Measurements from ENCODE around the gene LHFPL5. TPM values are rescaled to one million over a fixed set of nuclear protein-coding genes. Genes with fewer than 3 reads are reported as not detected.

The LHFPL5 gene
- total and polyA plus RNA-seq, 9 donors: 0.19 TPM; not detected in 8

DNA sequence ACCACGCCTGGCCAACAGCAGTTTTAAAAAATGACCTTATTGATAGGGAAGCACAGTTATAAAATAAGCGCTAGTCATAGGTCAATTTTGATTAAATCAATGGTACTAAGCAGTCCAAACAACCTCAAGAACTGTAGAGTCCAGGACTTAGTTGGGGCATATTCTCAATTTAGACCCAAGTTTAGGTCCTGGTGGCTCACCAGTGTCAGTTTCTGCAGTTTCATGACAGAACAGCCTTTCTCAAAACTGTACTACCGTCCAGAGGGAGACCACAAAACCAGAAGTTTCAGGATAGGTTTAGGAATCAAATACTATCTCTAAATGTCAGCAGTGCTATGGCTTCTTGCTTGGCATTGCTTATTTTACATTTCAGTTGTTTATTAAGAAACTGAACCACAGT lies 39.1 kb downstream of the LHFPL5 start:
- Histone ChIP-seq H3K9me3 (replicated peaks; ENCODE audit: control insufficient read depth, low read depth, low read length) (peaks cover 5% of the 10 kb centered on the region), H3K4me1 (ENCODE audit: control insufficient read depth, insufficient read depth, low read length) (no peaks in the 10 kb centered on the region), H3K4me3 (ENCODE audit: low read length) (no peak overlapping the region), H3K27me3 (ENCODE audit: control insufficient read depth, insufficient read depth, low read length) (no peaks in the 10 kb centered on the region), H3K27ac (ENCODE audit: low read length) (no peak overlapping the region), H3K36me3 (ENCODE audit: control insufficient read depth, insufficient read depth, low read length) (peaks cover 7% of the 10 kb centered on the region)
- DNase-seq: no peak
- 100% methylated on average over 2 of the region's 3 CpGs for WGBS (ENCODE audit: insufficient coverage)

DNA sequence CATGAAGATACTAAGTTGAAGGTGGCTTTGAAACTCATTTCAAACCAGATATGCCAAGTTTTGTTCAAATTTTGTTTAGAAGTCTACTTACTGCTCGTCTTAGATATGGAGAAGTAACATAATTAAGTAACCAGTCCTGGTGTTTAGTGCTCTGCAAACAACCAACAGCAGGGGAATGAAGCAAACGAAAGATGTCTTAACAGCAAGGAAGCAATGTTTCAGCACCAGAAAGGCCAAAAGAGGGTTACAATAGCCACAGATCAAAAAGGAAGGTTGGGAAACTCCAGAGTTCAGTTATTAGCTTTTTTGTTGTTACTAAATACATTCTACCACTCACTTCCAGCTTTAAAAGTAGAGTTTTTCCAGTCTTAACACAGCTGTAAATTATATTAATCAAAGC lies 45.1 kb downstream of the LHFPL5 start:
- WGBS (ENCODE audit: insufficient coverage): no CpG with 5 or more reads among the region's 2 CpGs
- Histone ChIP-seq H3K4me3 (ENCODE audit: low read length) (no peak overlapping the region), H3K27ac (ENCODE audit: low read length) (no peak overlapping the region), H3K27me3 (ENCODE audit: control insufficient read depth, insufficient read depth, low read length) (no peaks in the 10 kb centered on the region), H3K4me1 (ENCODE audit: control insufficient read depth, insufficient read depth, low read length) (no peaks in the 10 kb centered on the region), H3K36me3 (ENCODE audit: control insufficient read depth, insufficient read depth, low read length) (peaks cover 17% of the 10 kb centered on the region), H3K9me3 (replicated peaks; ENCODE audit: control insufficient read depth, low read depth, low read length) (peaks cover 5% of the 10 kb centered on the region)
- DNase-seq: no peak

DNA sequence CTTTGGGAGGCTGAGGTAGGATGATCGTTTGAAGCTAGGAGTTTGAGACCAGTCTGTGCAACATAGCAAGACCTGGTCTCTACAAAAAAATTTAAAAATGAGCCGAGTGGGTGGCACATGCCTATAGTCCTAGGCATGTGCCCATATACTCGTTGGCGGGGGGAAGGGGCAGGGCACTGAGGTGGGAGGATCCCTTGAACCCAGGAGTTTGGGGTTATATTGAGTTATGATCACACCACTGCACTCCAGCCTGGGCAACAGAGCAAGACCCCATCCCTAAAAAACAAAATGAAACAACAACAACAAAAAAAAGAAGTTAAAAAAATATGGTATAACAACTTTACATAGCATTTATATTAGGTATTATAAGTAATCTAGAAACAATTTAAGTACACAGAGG lies 47.8 kb downstream of the LHFPL5 start:
- WGBS (ENCODE audit: insufficient coverage): 81% methylated on average over 2 of the region's 4 CpGs
- DNase-seq: no peak
- Histone ChIP-seq H3K4me3 (ENCODE audit: low read length) (no peak overlapping the region), H3K4me1 (ENCODE audit: control insufficient read depth, insufficient read depth, low read length) (no peaks in the 10 kb centered on the region), H3K9me3 (replicated peaks; ENCODE audit: control insufficient read depth, low read depth, low read length) (peaks cover 5% of the 10 kb centered on the region), H3K27me3 (ENCODE audit: control insufficient read depth, insufficient read depth, low read length) (no peaks in the 10 kb centered on the region), H3K27ac (ENCODE audit: low read length) (no peak overlapping the region), H3K36me3 (ENCODE audit: control insufficient read depth, insufficient read depth, low read length) (peaks cover 25% of the 10 kb centered on the region)

DNA sequence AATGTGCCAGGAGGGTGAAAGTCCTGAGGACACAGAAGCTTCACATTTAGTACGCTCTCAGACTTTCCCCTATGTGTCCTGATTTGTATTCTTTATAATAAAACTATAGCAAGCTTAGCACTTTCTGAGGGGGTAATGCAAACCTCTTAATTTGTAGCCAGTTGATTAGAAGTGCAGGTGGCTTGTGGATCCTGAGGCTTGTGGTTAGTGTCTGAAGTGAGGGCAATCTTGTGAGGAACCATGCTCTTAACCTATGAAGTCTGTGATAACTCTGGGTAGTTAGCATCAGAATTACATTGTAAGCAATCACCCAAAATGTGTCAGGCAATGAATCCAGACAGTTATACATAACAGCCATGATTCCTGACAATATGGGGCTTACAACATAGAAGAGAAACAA lies 51.1 kb downstream of the LHFPL5 start:
- no peaks in the 10 kb centered on the region for H3K9me3 ChIP-seq (replicated peaks; ENCODE audit: control insufficient read depth, low read depth, low read length)
- H3K27me3 ChIP-seq (ENCODE audit: control insufficient read depth, insufficient read depth, low read length): no peaks in the 10 kb centered on the region
- no CpG with 5 or more reads among the region's 1 CpG for WGBS (ENCODE audit: insufficient coverage)
- H3K27ac ChIP-seq (ENCODE audit: low read length): no peak overlapping the region
- no peaks in the 10 kb centered on the region for H3K4me1 ChIP-seq (ENCODE audit: control insufficient read depth, insufficient read depth, low read length)
- DNase-seq: no peak
- H3K4me3 ChIP-seq (ENCODE audit: low read length): no peak overlapping the region
- peaks cover 21% of the 10 kb centered on the region for H3K36me3 ChIP-seq (ENCODE audit: control insufficient read depth, insufficient read depth, low read length)

DNA sequence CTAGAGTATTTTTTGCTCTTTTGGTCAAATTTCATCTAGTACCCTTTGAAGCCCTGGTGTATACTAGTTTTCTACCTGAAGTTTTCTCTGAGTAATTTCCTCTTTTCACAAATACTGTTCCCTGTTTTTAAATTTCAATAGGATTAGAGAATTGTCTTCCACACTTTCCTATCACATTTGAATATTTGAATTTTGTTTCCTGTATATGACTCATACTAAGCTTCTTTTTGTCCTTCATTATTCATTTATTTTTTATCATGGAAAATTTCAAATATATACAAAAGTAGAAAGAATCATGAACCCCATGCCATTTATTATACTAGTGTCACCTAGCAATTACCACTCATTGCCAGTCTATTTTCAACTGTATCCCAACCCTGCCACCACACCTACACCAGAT lies 52.7 kb downstream of the LHFPL5 start:
- Histone ChIP-seq H3K27ac (ENCODE audit: low read length) (no peak overlapping the region), H3K4me3 (ENCODE audit: low read length) (no peak overlapping the region), H3K4me1 (ENCODE audit: control insufficient read depth, insufficient read depth, low read length) (no peaks in the 10 kb centered on the region), H3K36me3 (ENCODE audit: control insufficient read depth, insufficient read depth, low read length) (peaks cover 20% of the 10 kb centered on the region), H3K9me3 (replicated peaks; ENCODE audit: control insufficient read depth, low read depth, low read length) (no peaks in the 10 kb centered on the region), H3K27me3 (ENCODE audit: control insufficient read depth, insufficient read depth, low read length) (no peaks in the 10 kb centered on the region)
- no peak for DNase-seq

DNA sequence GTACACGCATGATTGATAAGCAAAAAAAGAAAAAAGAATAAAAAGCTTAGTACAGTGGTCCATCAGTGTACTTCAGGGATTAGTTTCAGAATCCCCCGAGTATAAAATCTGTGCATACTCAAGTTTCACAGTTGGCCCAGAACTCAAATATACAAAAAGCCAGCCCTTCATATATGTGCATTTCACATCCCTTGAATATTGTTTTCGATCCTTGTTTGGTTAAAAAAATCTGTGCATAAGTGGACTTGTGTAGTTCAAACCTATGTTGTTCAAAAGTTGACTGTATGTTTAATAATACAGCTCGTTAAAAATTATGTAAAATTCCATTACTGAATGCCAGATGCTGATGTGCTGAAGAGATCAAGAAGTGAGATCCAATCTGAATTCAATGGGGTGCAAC lies 54.2 kb downstream of the LHFPL5 start:
- no peaks in the 10 kb centered on the region for H3K9me3 ChIP-seq (replicated peaks; ENCODE audit: control insufficient read depth, low read depth, low read length)
- no peak overlapping the region for H3K4me3 ChIP-seq (ENCODE audit: low read length)
- DNase-seq: no peak
- no peak overlapping the region for H3K27ac ChIP-seq (ENCODE audit: low read length)
- H3K36me3 ChIP-seq (ENCODE audit: control insufficient read depth, insufficient read depth, low read length): peaks cover 13% of the 10 kb centered on the region
- H3K27me3 ChIP-seq (ENCODE audit: control insufficient read depth, insufficient read depth, low read length): no peaks in the 10 kb centered on the region
- no peaks in the 10 kb centered on the region for H3K4me1 ChIP-seq (ENCODE audit: control insufficient read depth, insufficient read depth, low read length)
- no CpG with 5 or more reads among the region's 4 CpGs for WGBS (ENCODE audit: insufficient coverage)

Other genes with a start within 250 kb of the LHFPL5 start
- gene FKBP5, start 116.4 kb upstream of the LHFPL5 start, total RNA-seq: 6.0 TPM
- 10 to 100 TPM; 10.9 to 27.9 (median 18.7) TPM for gene FKBP5, start 116.4 kb upstream of the LHFPL5 start, polyA plus RNA-seq (ENCODE audit: insufficient read depth in 1 of 8, insufficient read length in 8 of 8, low replicate concordance in 1 of 8)
- 0.62 TPM for gene ARMC12, start 68.3 kb upstream of the LHFPL5 start, total RNA-seq
- gene ARMC12, start 68.3 kb upstream of the LHFPL5 start, polyA plus RNA-seq (ENCODE audit: insufficient read depth in 1 of 8, insufficient read length in 8 of 8, low replicate concordance in 1 of 8): 1 to 10 TPM in 2 of 8 donors, under 1 TPM in 6; 0.57 to 1.2 (median 0.83) TPM
- not detected for gene CLPSL2, start 28.8 kb upstream of the LHFPL5 start, total RNA-seq
- not detected for gene CLPSL2, start 28.8 kb upstream of the LHFPL5 start, polyA plus RNA-seq (ENCODE audit: insufficient read depth in 1 of 8, insufficient read length in 8 of 8, low replicate concordance in 1 of 8)
- gene CLPSL1, start 24.3 kb upstream of the LHFPL5 start, total RNA-seq: not detected
- gene CLPSL1, start 24.3 kb upstream of the LHFPL5 start, polyA plus RNA-seq (ENCODE audit: insufficient read depth in 1 of 8, insufficient read length in 8 of 8, low replicate concordance in 1 of 8): not detected
- gene CLPS, start 8.0 kb upstream of the LHFPL5 start, total RNA-seq: not detected
- not detected for gene CLPS, start 8.0 kb upstream of the LHFPL5 start, polyA plus RNA-seq (ENCODE audit: insufficient read depth in 1 of 8, insufficient read length in 8 of 8, low replicate concordance in 1 of 8)
- gene SRPK1, start 115.7 kb downstream of the LHFPL5 start, total RNA-seq: 14.9 TPM
- 10 to 100 TPM; 14.2 to 24.2 (median 17.5) TPM for gene SRPK1, start 115.7 kb downstream of the LHFPL5 start, polyA plus RNA-seq (ENCODE audit: insufficient read depth in 1 of 8, insufficient read length in 8 of 8, low replicate concordance in 1 of 8)
- not detected for gene SLC26A8, start 219.3 kb downstream of the LHFPL5 start, total RNA-seq
- gene SLC26A8, start 219.3 kb downstream of the LHFPL5 start, polyA plus RNA-seq (ENCODE audit: insufficient read depth in 1 of 8, insufficient read length in 8 of 8, low replicate concordance in 1 of 8): under 1 TPM in 5 of 8 donors, not detected in 3; 0.08 to 0.38 (median 0.16) TPM
- 36.8 TPM for gene MAPK14, start 222.5 kb downstream of the LHFPL5 start, total RNA-seq
- gene MAPK14, start 222.5 kb downstream of the LHFPL5 start, polyA plus RNA-seq (ENCODE audit: insufficient read depth in 1 of 8, insufficient read length in 8 of 8, low replicate concordance in 1 of 8): 10 to 100 TPM; 27.5 to 36.3 (median 32.3) TPM